HEK293 (cell line): Measurements from ENCODE around the gene PDAP1.

Experiments
- GFI1B ChIP-seq: fragments of 450-650 bp; formaldehyde crosslinking; IDR thresholded peaks from 2 replicates; pipeline ENCODE4 v1.5.1; 2016; ENCODE audit warnings: missing biosample characterization, missing genetic modification characterization
- GLIS2 ChIP-seq: fragments of 450-650 bp; formaldehyde crosslinking; IDR thresholded peaks from 2 replicates; pipeline ENCODE4 v1.5.1; 2016; ENCODE audit warnings: missing biosample characterization, missing genetic modification characterization
- IKZF3 ChIP-seq: fragments of 450-650 bp; IDR thresholded peaks from 2 replicates; pipeline ENCODE4 v1.5.0; 2018; ENCODE audit warnings: missing biosample characterization, mild to moderate bottlenecking, missing genetic modification characterization, moderate library complexity
- PBX3 ChIP-seq: sonication (generic); formaldehyde crosslinking; IDR thresholded peaks from 2 replicates; pipeline ENCODE4 v1.8.1; 2022; ENCODE audit warnings: mild to moderate bottlenecking, moderate library complexity, missing genetic modification reagents
- PRDM1 ChIP-seq: fragments of 450-650 bp; formaldehyde crosslinking; IDR thresholded peaks from 2 replicates; pipeline ENCODE4; 2016; ENCODE audit warnings: missing biosample characterization, missing genetic modification characterization
- REPIN1 ChIP-seq: fragments of 450-650 bp; formaldehyde crosslinking; IDR thresholded peaks from 2 replicates; pipeline ENCODE4 v1.5.1; 2017; ENCODE audit warnings: missing biosample characterization, missing genetic modification characterization, low read depth
- SALL2 ChIP-seq: fragments of 450-650 bp; formaldehyde crosslinking; IDR thresholded peaks from 2 replicates; pipeline ENCODE4 v1.5.0; 2017; ENCODE audit warnings: missing biosample characterization, mild to moderate bottlenecking, missing genetic modification characterization, borderline replicate concordance
- SP7 ChIP-seq: fragments of 450-650 bp; formaldehyde crosslinking; IDR thresholded peaks from 2 replicates; pipeline ENCODE4 v1.5.1; 2016; ENCODE audit warnings: missing biosample characterization, missing genetic modification characterization
- ZFP69B ChIP-seq: fragments of 450-650 bp; formaldehyde crosslinking; IDR thresholded peaks from 2 replicates; pipeline ENCODE4 v1.5.1; 2016; ENCODE audit warnings: missing biosample characterization, missing genetic modification characterization
- ZNF132 ChIP-seq: fragments of 450-650 bp; formaldehyde crosslinking; IDR thresholded peaks from 2 replicates; pipeline ENCODE4 v1.5.1; 2017; ENCODE audit warnings: missing biosample characterization, missing genetic modification characterization, borderline replicate concordance
- ZNF133 ChIP-seq: fragments of 450-650 bp; formaldehyde crosslinking; IDR thresholded peaks from 2 replicates; pipeline ENCODE4 v1.5.1; 2016; ENCODE audit warnings: missing biosample characterization, missing genetic modification characterization
- ZNF169 ChIP-seq: fragments of 450-650 bp; formaldehyde crosslinking; IDR thresholded peaks from 2 replicates; pipeline ENCODE4 v1.5.1; 2016; ENCODE audit warnings: missing biosample characterization, missing genetic modification characterization
- ZNF184 ChIP-seq: fragments of 450-650 bp; IDR thresholded peaks from 2 replicates; pipeline ENCODE4 v1.5.1; 2018; ENCODE audit warnings: missing biosample characterization, mild to moderate bottlenecking, missing genetic modification characterization
- ZNF19 ChIP-seq: fragments of 450-650 bp; formaldehyde crosslinking; IDR thresholded peaks from 2 replicates; pipeline ENCODE4; 2016; ENCODE audit warnings: missing biosample characterization, missing genetic modification characterization, low read depth
- ZNF239 ChIP-seq: fragments of 450-650 bp; formaldehyde crosslinking; IDR thresholded peaks from 2 replicates; pipeline ENCODE4 v1.5.1; 2016; ENCODE audit warnings: missing biosample characterization, missing genetic modification characterization
- ZNF266 ChIP-seq: fragments of 450-650 bp; formaldehyde crosslinking; IDR thresholded peaks from 2 replicates; pipeline ENCODE4 v1.5.1; 2016; ENCODE audit warnings: missing biosample characterization, missing genetic modification characterization, low read depth
- ZNF398 ChIP-seq: fragments of 450-650 bp; formaldehyde crosslinking; IDR thresholded peaks from 2 replicates; pipeline ENCODE4 v1.5.1; 2017; ENCODE audit warnings: missing biosample characterization, missing genetic modification characterization
- ZNF548 ChIP-seq: fragments of 450-650 bp; formaldehyde crosslinking; IDR thresholded peaks from 2 replicates; pipeline ENCODE4 v1.5.1; 2016; ENCODE audit warnings: missing biosample characterization, missing genetic modification characterization
- ZNF555 ChIP-seq: fragments of 450-650 bp; formaldehyde crosslinking; conservative IDR thresholded peaks from 2 replicates; pipeline ENCODE4 v1.5.1; 2017; ENCODE audit warnings: missing biosample characterization, mild to moderate bottlenecking, missing genetic modification characterization, inconsistent platforms
- ZNF560 ChIP-seq: fragments of 450-650 bp; formaldehyde crosslinking; IDR thresholded peaks from 2 replicates; pipeline ENCODE4 v1.5.1; 2017; ENCODE audit warnings: missing biosample characterization, missing genetic modification characterization, borderline replicate concordance
- ZNF600 ChIP-seq: fragments of 450-650 bp; formaldehyde crosslinking; IDR thresholded peaks from 2 replicates; pipeline ENCODE4 v1.5.1; 2016; ENCODE audit warnings: missing biosample characterization, missing genetic modification characterization
- ZNF704 ChIP-seq: fragments of 450-650 bp; formaldehyde crosslinking; IDR thresholded peaks from 2 replicates; pipeline ENCODE4 v1.5.1; 2016; ENCODE audit warnings: missing biosample characterization, missing genetic modification characterization
- ZNF837 ChIP-seq: fragments of 450-650 bp; formaldehyde crosslinking; IDR thresholded peaks from 2 replicates; pipeline ENCODE4 v1.5.1; 2016; ENCODE audit warnings: missing biosample characterization, missing genetic modification characterization
- TF ChIP-seq, protein P1 (sequence below): fragments of 450-650 bp; formaldehyde crosslinking; IDR thresholded peaks from 2 replicates; pipeline ENCODE4 v1.5.1; 2016; ENCODE audit warnings: missing biosample characterization, missing genetic modification characterization
- TF ChIP-seq, protein P2 (sequence below): fragments of 450-650 bp; formaldehyde crosslinking; IDR thresholded peaks from 2 replicates; pipeline ENCODE4 v1.5.1; 2016; ENCODE audit warnings: missing biosample characterization, missing genetic modification characterization
- TF ChIP-seq, protein P3 (sequence below): fragments of 450-650 bp; formaldehyde crosslinking; IDR thresholded peaks from 2 replicates; pipeline ENCODE4 v1.5.1; 2016; ENCODE audit warnings: missing biosample characterization, missing genetic modification characterization
- TF ChIP-seq, protein P4 (sequence below): fragments of 450-650 bp; formaldehyde crosslinking; IDR thresholded peaks from 2 replicates; pipeline ENCODE4 v1.5.1; 2016; ENCODE audit warnings: missing biosample characterization, missing genetic modification characterization, borderline replicate concordance
- TF ChIP-seq, protein P5 (sequence below): fragments of 450-650 bp; formaldehyde crosslinking; IDR thresholded peaks from 2 replicates; pipeline ENCODE4 v1.5.1; 2016; ENCODE audit warnings: missing biosample characterization, missing genetic modification characterization

Gene PDAP1

GRCh38 chr7:99366646-99367045 is 41.8 kb downstream of the PDAP1 start (continued):
- TF ChIP-seq ZNF266 (tag by site-specific recombination) (no peak), SALL2 (tag by site-specific recombination) (no peak), ZNF239 (tag by site-specific recombination) (no peak), PRDM1 (tag by site-specific recombination) (no peak), ZNF555 (tag by site-specific recombination) (no peak), SP7 (tag by site-specific recombination) (peak; percentile 77), PBX3 (no peak), ZNF19 (no peak), REPIN1 (tag by site-specific recombination) (no peak), ZNF133 (tag by site-specific recombination) (no peak), ZNF704 (tag by site-specific recombination) (no peak), ZNF600 (tag by site-specific recombination) (no peak), ZNF548 (tag by site-specific recombination) (no peak), GLIS2 (tag by site-specific recombination) (0 out of 2 replicates have a peak, but pooled peaks have one; percentile 12), ZNF132 (no peak), GFI1B (no peak), ZNF560 (no peak), ZFP69B (tag by site-specific recombination) (no peak), ZNF184 (tag by site-specific recombination) (no peak), ZNF398 (tag by site-specific recombination) (no peak), ZNF169 (tag by site-specific recombination) (no peak), ZNF837 (tag by site-specific recombination) (no peak), IKZF3 (tag by site-specific recombination) (no peak)
- TF ChIP-seq, protein P1, sequence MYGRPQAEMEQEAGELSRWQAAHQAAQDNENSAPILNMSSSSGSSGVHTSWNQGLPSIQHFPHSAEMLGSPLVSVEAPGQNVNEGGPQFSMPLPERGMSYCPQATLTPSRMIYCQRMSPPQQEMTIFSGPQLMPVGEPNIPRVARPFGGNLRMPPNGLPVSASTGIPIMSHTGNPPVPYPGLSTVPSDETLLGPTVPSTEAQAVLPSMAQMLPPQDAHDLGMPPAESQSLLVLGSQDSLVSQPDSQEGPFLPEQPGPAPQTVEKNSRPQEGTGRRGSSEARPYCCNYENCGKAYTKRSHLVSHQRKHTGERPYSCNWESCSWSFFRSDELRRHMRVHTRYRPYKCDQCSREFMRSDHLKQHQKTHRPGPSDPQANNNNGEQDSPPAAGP = no peak
- TF ChIP-seq, protein P2, sequence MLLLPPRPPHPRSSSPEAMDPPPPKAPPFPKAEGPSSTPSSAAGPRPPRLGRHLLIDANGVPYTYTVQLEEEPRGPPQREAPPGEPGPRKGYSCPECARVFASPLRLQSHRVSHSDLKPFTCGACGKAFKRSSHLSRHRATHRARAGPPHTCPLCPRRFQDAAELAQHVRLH (tag by site-specific recombination) = no peak
- TF ChIP-seq, protein P3, sequence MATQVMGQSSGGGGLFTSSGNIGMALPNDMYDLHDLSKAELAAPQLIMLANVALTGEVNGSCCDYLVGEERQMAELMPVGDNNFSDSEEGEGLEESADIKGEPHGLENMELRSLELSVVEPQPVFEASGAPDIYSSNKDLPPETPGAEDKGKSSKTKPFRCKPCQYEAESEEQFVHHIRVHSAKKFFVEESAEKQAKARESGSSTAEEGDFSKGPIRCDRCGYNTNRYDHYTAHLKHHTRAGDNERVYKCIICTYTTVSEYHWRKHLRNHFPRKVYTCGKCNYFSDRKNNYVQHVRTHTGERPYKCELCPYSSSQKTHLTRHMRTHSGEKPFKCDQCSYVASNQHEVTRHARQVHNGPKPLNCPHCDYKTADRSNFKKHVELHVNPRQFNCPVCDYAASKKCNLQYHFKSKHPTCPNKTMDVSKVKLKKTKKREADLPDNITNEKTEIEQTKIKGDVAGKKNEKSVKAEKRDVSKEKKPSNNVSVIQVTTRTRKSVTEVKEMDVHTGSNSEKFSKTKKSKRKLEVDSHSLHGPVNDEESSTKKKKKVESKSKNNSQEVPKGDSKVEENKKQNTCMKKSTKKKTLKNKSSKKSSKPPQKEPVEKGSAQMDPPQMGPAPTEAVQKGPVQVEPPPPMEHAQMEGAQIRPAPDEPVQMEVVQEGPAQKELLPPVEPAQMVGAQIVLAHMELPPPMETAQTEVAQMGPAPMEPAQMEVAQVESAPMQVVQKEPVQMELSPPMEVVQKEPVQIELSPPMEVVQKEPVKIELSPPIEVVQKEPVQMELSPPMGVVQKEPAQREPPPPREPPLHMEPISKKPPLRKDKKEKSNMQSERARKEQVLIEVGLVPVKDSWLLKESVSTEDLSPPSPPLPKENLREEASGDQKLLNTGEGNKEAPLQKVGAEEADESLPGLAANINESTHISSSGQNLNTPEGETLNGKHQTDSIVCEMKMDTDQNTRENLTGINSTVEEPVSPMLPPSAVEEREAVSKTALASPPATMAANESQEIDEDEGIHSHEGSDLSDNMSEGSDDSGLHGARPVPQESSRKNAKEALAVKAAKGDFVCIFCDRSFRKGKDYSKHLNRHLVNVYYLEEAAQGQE (tag by site-specific recombination) = no peak
- TF ChIP-seq, protein P4, sequence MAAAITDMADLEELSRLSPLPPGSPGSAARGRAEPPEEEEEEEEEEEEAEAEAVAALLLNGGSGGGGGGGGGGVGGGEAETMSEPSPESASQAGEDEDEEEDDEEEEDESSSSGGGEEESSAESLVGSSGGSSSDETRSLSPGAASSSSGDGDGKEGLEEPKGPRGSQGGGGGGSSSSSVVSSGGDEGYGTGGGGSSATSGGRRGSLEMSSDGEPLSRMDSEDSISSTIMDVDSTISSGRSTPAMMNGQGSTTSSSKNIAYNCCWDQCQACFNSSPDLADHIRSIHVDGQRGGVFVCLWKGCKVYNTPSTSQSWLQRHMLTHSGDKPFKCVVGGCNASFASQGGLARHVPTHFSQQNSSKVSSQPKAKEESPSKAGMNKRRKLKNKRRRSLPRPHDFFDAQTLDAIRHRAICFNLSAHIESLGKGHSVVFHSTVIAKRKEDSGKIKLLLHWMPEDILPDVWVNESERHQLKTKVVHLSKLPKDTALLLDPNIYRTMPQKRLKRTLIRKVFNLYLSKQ (tag by site-specific recombination) = no peak
- TF ChIP-seq, protein P5, sequence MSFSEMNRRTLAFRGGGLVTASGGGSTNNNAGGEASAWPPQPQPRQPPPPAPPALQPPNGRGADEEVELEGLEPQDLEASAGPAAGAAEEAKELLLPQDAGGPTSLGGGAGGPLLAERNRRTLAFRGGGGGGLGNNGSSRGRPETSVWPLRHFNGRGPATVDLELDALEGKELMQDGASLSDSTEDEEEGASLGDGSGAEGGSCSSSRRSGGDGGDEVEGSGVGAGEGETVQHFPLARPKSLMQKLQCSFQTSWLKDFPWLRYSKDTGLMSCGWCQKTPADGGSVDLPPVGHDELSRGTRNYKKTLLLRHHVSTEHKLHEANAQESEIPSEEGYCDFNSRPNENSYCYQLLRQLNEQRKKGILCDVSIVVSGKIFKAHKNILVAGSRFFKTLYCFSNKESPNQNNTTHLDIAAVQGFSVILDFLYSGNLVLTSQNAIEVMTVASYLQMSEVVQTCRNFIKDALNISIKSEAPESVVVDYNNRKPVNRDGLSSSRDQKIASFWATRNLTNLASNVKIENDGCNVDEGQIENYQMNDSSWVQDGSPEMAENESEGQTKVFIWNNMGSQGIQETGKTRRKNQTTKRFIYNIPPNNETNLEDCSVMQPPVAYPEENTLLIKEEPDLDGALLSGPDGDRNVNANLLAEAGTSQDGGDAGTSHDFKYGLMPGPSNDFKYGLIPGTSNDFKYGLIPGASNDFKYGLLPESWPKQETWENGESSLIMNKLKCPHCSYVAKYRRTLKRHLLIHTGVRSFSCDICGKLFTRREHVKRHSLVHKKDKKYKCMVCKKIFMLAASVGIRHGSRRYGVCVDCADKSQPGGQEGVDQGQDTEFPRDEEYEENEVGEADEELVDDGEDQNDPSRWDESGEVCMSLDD = no peak
